HepG2 (cell line): ENCODE results near the gene UTP20. TPM values are rescaled to one million over a fixed set of nuclear protein-coding genes. Genes with fewer than 3 reads are reported as not detected.

Experiments used
- ATAC-seq: fragments of 200-7000 bp; cut with Tn5 transposase; 3 replicates; pipeline ENCODE4 v1.9.1; 2020; ENCODE audit warnings: mild to moderate bottlenecking, moderate library complexity
- BruUV-seq: library from RNA; stranded (reverse); fragments of 400-500 nt; replicated peaks from 2 replicates; lab custom pipeline; 2021; lab: Mats Ljungman, UMichigan
- CTCF ChIA-PET: fragments of 300-600 bp; formaldehyde crosslinking; extraction: SDS; loops from one replicate; lab custom pipeline; 2021; ENCODE audit warnings: low total read pairs, inconsistent platforms, low intra/inter-chr PET ratio; lab: Yijun Ruan, JAX
- POLR2A ChIA-PET: fragments of 350-600 bp; sonication (Branson Sonifier 250); formaldehyde crosslinking; loops from one replicate; lab custom pipeline; 2020; ENCODE audit warnings: antibody characterized with exemption, inconsistent platforms; lab: Yijun Ruan, JAX
- DNase-seq: peaks from one replicate; pipeline ENCODE4 v3.0.0-alpha.2; 2015; ENCODE audit warnings: low spot score
- FAIRE-seq: peaks from 3 replicates; lab custom pipeline; 2011; peaks lifted over from hg19 to GRCh38; lab: Jason Lieb, UNC
- H2AFZ ChIP-seq: one replicate; pipeline ENCODE4 v1.6.1; 2011; ENCODE audit warnings: low read length, inconsistent platforms
- H3K27ac ChIP-seq: fragments of 300-600 bp; 3 replicates; pipeline ENCODE4 v1.8.0; 2011; ENCODE audit warnings: mixed run types, mild to moderate bottlenecking, mixed read lengths, low read length, inconsistent platforms; ENCODE audit not compliant: insufficient read depth; ENCODE audit errors: extremely low read length
- H3K27me3 ChIP-seq, 2 experiments: fragments of 200-600 bp in 1 of 2; 2 replicates in 1 of 2; 3 replicates in 1 of 2; pipeline versions ENCODE4 v1.6.0 to v1.8.0; 2011; ENCODE audit warnings: low read length in 2 of 2, mild to moderate bottlenecking in 2 of 2, moderate library complexity in 2 of 2, inconsistent platforms in 1 of 2; ENCODE audit not compliant: insufficient read depth in 2 of 2, control insufficient read depth in 1 of 2
- H3K36me3 ChIP-seq, 2 experiments: fragments of 200-600 bp in 1 of 2; replicated peaks in 1 of 2; 2 replicates in 1 of 2; 3 replicates in 1 of 2; pipeline versions ENCODE4 v1.5.1 to v1.8.0; 2011; ENCODE audit warnings: low read length in 2 of 2, inconsistent platforms in 1 of 2; ENCODE audit not compliant: insufficient read depth in 2 of 2, control insufficient read depth in 1 of 2
- H3K4me1 ChIP-seq: 2 replicates; pipeline ENCODE4 v1.5.1; 2012; ENCODE audit warnings: low read length, inconsistent platforms; ENCODE audit not compliant: insufficient read depth
- H3K4me2 ChIP-seq: 2 replicates; pipeline ENCODE4 v1.6.0; 2011; ENCODE audit warnings: low read depth, low read length, inconsistent platforms
- H3K4me3 ChIP-seq, 3 experiments: fragments of 200-600 bp in 1 of 3; sonication (generic), shearing (Covaris generic) in 1 of 3; replicated peaks in 1 of 3; 2 replicates each; pipeline ENCODE4 v1.5.1; 2011 to 2016; ENCODE audit warnings: low read length in 3 of 3, inconsistent platforms in 2 of 3, low read depth in 2 of 3, mild to moderate bottlenecking in 2 of 3, control low read depth in 1 of 3, mixed read lengths in 1 of 3; ENCODE audit not compliant: insufficient read depth in 1 of 3
- H3K79me2 ChIP-seq: one replicate; pipeline ENCODE4 v1.6.1; 2011; ENCODE audit warnings: low read length, inconsistent platforms; ENCODE audit not compliant: insufficient read depth
- H3K9ac ChIP-seq: 2 replicates; pipeline ENCODE4 v1.6.0; 2011; ENCODE audit warnings: mild to moderate bottlenecking, low read depth, low read length, inconsistent platforms; ENCODE audit not compliant: insufficient read depth
- H3K9me3 ChIP-seq: 2 replicates; pipeline ENCODE4 v1.5.1; 2012; ENCODE audit warnings: mild to moderate bottlenecking, low read length
- H4K20me1 ChIP-seq: 2 replicates; pipeline ENCODE4 v1.6.0; 2011; ENCODE audit warnings: inconsistent platforms, mild to moderate bottlenecking, low read length, moderate library complexity; ENCODE audit not compliant: insufficient read depth
- CEBPB ChIP-seq: IDR thresholded peaks from 2 replicates; pipeline ENCODE4 v1.6.1; 2011; ENCODE audit warnings: low read depth, low read length, improper control_type of control experiment, borderline replicate concordance
- MIER2 ChIP-seq: IDR thresholded peaks from 2 replicates; pipeline ENCODE4 v1.6.1; 2016; ENCODE audit warnings: missing biosample characterization, missing genetic modification reagents
- NBN ChIP-seq: fragments of 450-650 bp; conservative IDR thresholded peaks from 2 replicates; pipeline ENCODE4 v1.6.1; 2017
- RARA ChIP-seq: IDR thresholded peaks from 2 replicates; pipeline ENCODE4 v1.6.1; 2016; ENCODE audit warnings: missing genetic modification reagents, missing compliant biosample characterization
- SALL2 ChIP-seq: sonication (generic); formaldehyde crosslinking; IDR thresholded peaks from 2 replicates; pipeline ENCODE4 v1.8.1; 2023; ENCODE audit warnings: mild to moderate bottlenecking, missing genetic modification reagents, inconsistent platforms
- ZNF138 ChIP-seq: sonication (generic); formaldehyde crosslinking; IDR thresholded peaks from 2 replicates; pipeline ENCODE4 v1.5.0; 2020; ENCODE audit warnings: mild to moderate bottlenecking, low read depth, missing genetic modification reagents
- WGBS: methylation state at CpG from one replicate; pipeline ENCODE4 v1.1.6; 2017; ENCODE audit warnings: low lambda C conversion rate; 5-methylcytosine and 5-hydroxymethylcytosine counted together
- in situ Hi-C: cut with HindIII; loops from 2 replicates; pipeline ENCODE4 v1.10.0; 2017; ENCODE audit warnings: low pct_unique_long_range_greater_than_20kb; ENCODE audit not compliant: extremely low pct_ligation_motif_present
- intact Hi-C: fragments of 100-400 bp; cut with micrococcal nuclease; formaldehyde crosslinking; loops from one replicate; pipeline ENCODE4 v1.10.0; 2022; ENCODE audit not compliant: unreplicated experiment
- polyA plus RNA-seq, 8 experiments: library from polyadenylated mRNA; depleted of rRNA in 3 of 8; stranded (reverse) in 7 of 8; unstranded in 1 of 8; fragments of >200 nt; fragmentation: Illumina TruSeq in 4 of 8; extraction: Trizol in 4 of 8; gene quantifications; 2 replicates each; pipeline versions ENCODE4 v1.2.1 to v1.2.3, GENCODE V29; 2011 to 2016; ENCODE audit warnings: low read depth in 4 of 8, missing spikeins in 1 of 8, mixed read lengths in 1 of 8; ENCODE audit not compliant: insufficient read depth in 1 of 8
- total RNA-seq, 5 experiments: library from RNA; depleted of rRNA; stranded (reverse); fragments of >200 nt; fragmentation: Illumina TruSeq; extraction: Trizol; gene quantifications; 2 replicates each; pipeline ENCODE4 v1.2.3, GENCODE V29; 2016; ENCODE audit warnings: low read depth in 1 of 5
- TF ChIP-seq, protein P1 (sequence below): IDR thresholded peaks from 2 replicates; pipeline ENCODE4 v1.6.1; 2016; ENCODE audit warnings: low read depth, missing genetic modification reagents, missing compliant biosample characterization
- TF ChIP-seq, protein P2 (sequence below): sonication (generic); formaldehyde crosslinking; IDR thresholded peaks from 2 replicates; pipeline ENCODE4 v1.4.0; 2020; ENCODE audit warnings: low read depth, missing genetic modification reagents
- TF ChIP-seq, protein P3 (sequence below): sonication (generic); formaldehyde crosslinking; IDR thresholded peaks from 2 replicates; pipeline ENCODE4 v1.8.0; 2022; ENCODE audit warnings: missing genetic modification reagents, mild to moderate bottlenecking, inconsistent platforms, borderline replicate concordance

Gene UTP20
- total and polyA plus RNA-seq, 2 of the 13 experiments (the other 11 are each of a cell fraction or from before 2014, with no cell fraction given), result 9.0 to 38.5 TPM

DNA sequence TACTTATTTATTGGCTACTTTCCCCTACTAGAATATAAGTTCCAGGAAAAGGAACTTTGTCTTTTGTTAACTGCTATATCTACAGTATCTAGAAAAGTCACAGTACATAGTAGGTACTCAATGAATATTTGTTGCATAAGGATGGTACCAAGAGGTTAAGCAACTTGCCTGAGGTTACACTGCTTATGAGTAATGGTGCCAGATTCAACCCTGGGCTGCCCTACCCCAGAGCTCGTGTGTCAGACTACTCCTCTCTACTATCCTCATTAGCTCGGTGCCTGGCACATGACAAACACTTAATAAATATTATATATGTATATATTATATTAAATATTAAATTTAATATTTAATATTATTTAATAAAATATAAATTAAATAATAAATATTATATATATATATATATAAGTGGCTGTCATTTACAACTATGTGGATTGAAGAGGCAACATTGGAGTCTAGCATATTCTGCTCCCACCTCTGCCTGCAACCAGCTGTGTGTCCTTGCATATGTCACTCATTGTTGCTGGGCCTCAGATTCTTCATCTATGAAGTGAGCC lies 25.4 kb downstream of the UTP20 start:
- H3K9ac ChIP-seq, result no peak overlapping the region
- H3K27me3 ChIP-seq, result no peaks in the 10 kb centered on the region
- H3K4me2 ChIP-seq, result no peak overlapping the region
- no peaks in the 10 kb centered on the region for H3K79me2 ChIP-seq
- POLR2A ChIA-PET, result no interaction called here
- no TSS peak for BruUV-seq
- no peaks in the 10 kb centered on the region for H3K9me3 ChIP-seq
- H3K4me3 ChIP-seq, result no peak overlapping the region
- CTCF ChIA-PET, result no interaction called here
- in situ Hi-C loops, result no loop called here
- ATAC-seq (no peak), DNase-seq (no peak), FAIRE-seq (no peak)
- intact Hi-C loops, result no loop called here
- WGBS, result 95% methylated on average over 2 of the region's 2 CpGs
- H3K36me3 ChIP-seq, result peaks cover 7 to 62% of the 10 kb centered on the region in 2 experiments; a peak in 4 of 5 replicates
- H3K27ac ChIP-seq, result no peak overlapping the region
- H2AFZ ChIP-seq, result no peak overlapping the region
- no peaks in the 10 kb centered on the region for H3K4me1 ChIP-seq
- no peaks in the 10 kb centered on the region for H4K20me1 ChIP-seq
- TF ChIP-seq, protein P1, sequence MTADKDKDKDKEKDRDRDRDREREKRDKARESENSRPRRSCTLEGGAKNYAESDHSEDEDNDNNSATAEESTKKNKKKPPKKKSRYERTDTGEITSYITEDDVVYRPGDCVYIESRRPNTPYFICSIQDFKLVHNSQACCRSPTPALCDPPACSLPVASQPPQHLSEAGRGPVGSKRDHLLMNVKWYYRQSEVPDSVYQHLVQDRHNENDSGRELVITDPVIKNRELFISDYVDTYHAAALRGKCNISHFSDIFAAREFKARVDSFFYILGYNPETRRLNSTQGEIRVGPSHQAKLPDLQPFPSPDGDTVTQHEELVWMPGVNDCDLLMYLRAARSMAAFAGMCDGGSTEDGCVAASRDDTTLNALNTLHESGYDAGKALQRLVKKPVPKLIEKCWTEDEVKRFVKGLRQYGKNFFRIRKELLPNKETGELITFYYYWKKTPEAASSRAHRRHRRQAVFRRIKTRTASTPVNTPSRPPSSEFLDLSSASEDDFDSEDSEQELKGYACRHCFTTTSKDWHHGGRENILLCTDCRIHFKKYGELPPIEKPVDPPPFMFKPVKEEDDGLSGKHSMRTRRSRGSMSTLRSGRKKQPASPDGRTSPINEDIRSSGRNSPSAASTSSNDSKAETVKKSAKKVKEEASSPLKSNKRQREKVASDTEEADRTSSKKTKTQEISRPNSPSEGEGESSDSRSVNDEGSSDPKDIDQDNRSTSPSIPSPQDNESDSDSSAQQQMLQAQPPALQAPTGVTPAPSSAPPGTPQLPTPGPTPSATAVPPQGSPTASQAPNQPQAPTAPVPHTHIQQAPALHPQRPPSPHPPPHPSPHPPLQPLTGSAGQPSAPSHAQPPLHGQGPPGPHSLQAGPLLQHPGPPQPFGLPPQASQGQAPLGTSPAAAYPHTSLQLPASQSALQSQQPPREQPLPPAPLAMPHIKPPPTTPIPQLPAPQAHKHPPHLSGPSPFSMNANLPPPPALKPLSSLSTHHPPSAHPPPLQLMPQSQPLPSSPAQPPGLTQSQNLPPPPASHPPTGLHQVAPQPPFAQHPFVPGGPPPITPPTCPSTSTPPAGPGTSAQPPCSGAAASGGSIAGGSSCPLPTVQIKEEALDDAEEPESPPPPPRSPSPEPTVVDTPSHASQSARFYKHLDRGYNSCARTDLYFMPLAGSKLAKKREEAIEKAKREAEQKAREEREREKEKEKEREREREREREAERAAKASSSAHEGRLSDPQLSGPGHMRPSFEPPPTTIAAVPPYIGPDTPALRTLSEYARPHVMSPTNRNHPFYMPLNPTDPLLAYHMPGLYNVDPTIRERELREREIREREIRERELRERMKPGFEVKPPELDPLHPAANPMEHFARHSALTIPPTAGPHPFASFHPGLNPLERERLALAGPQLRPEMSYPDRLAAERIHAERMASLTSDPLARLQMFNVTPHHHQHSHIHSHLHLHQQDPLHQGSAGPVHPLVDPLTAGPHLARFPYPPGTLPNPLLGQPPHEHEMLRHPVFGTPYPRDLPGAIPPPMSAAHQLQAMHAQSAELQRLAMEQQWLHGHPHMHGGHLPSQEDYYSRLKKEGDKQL, result no peak
- TF ChIP-seq ZNF138 (CRISPR knock-in tag), result no peak
- TF ChIP-seq, protein P2, sequence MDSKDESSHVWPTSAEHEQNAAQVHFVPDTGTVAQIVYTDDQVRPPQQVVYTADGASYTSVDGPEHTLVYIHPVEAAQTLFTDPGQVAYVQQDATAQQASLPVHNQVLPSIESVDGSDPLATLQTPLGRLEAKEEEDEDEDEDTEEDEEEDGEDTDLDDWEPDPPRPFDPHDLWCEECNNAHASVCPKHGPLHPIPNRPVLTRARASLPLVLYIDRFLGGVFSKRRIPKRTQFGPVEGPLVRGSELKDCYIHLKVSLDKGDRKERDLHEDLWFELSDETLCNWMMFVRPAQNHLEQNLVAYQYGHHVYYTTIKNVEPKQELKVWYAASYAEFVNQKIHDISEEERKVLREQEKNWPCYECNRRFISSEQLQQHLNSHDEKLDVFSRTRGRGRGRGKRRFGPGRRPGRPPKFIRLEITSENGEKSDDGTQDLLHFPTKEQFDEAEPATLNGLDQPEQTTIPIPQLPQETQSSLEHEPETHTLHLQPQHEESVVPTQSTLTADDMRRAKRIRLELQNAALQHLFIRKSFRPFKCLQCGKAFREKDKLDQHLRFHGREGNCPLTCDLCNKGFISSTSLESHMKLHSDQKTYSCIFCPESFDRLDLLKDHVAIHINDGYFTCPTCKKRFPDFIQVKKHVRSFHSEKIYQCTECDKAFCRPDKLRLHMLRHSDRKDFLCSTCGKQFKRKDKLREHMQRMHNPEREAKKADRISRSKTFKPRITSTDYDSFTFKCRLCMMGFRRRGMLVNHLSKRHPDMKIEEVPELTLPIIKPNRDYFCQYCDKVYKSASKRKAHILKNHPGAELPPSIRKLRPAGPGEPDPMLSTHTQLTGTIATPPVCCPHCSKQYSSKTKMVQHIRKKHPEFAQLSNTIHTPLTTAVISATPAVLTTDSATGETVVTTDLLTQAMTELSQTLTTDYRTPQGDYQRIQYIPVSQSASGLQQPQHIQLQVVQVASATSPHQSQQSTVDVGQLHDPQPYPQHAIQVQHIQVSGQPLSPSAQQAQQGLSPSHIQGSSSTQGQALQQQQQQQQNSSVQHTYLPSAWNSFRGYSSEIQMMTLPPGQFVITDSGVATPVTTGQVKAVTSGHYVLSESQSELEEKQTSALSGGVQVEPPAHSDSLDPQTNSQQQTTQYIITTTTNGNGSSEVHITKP (CRISPR knock-in tag), result no peak
- no peak for TF ChIP-seq CEBPB
- TF ChIP-seq MIER2 (CRISPR knock-in tag), result no peak
- TF ChIP-seq, protein P3, sequence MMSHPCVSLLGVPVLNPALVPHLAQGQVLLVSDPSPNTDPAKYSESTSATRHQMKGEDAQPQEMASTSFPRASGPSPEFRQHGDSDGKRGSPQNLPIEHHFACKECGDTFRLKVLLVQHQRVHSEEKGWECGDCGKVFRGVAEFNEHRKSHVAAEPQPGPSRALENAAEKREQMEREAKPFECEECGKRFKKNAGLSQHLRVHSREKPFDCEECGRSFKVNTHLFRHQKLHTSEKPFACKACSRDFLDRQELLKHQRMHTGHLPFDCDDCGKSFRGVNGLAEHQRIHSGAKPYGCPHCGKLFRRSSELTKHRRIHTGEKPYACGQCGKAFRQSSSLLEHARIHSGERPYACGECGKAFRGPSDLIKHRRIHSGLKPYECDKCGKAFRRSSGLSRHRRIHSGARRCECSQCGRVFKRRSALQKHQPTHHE (CRISPR knock-in tag), result no peak
- no peak for TF ChIP-seq NBN
- TF ChIP-seq SALL2 (CRISPR knock-in tag), result no peak
- TF ChIP-seq RARA, result no peak
